HFFc6 (cell line): ENCODE measurements around the gene PRKCI. TPM values are rescaled to one million over a fixed set of nuclear protein-coding genes. Genes with fewer than 3 reads are reported as not detected.

Source experiments
- DNase-seq: peaks from one replicate; pipeline ENCODE4 v3.0.0-alpha.2; 2018
- H3K27ac Mint-ChIP-seq: 2 replicates; pipeline ENCODE4 v1.8.0; 2020; ENCODE audit warnings: mild to moderate bottlenecking, mixed read lengths
- H3K27me3 Mint-ChIP-seq: 2 replicates; pipeline ENCODE4 v1.8.0; 2021; ENCODE audit warnings: mild to moderate bottlenecking, moderate library complexity, mixed read lengths; ENCODE audit not compliant: insufficient read depth
- H3K36me3 Mint-ChIP-seq: 2 replicates; pipeline ENCODE4 v1.8.0; 2021; ENCODE audit warnings: low read depth, mixed read lengths
- H3K4me1 Mint-ChIP-seq: 2 replicates; pipeline ENCODE4 v1.8.0; 2020; ENCODE audit warnings: low read depth, mixed read lengths
- H3K4me3 Mint-ChIP-seq: 2 replicates; pipeline ENCODE4 v1.8.0; 2020; ENCODE audit warnings: mild to moderate bottlenecking, moderate library complexity, mixed read lengths
- H3K9me3 Mint-ChIP-seq: 2 replicates; pipeline ENCODE4 v1.8.0; 2020; ENCODE audit warnings: mild to moderate bottlenecking, mixed read lengths
- total RNA-seq, 6 experiments: library from RNA; stranded (reverse); fragmentation: NEBNext Ultra II Directional; extraction: Animal tissue kit (Norgen Biotek cat#: 25700); gene quantifications; 2 replicates in 1 of 6; 3 replicates in 5 of 6; pipeline ENCODE4 v1.2.3, GENCODE V29; 2021
- TF ChIP-seq, protein P1 (sequence below): fragments of 200-600 bp; sonication (generic); IDR thresholded peaks from 2 replicates; pipeline ENCODE4 v1.5.0; 2021; ENCODE audit warnings: antibody characterized with exemption, mild to moderate bottlenecking

Gene PRKCI
- total RNA-seq, 6 experiments from 2014 or later, result 24.9 to 32.5 (median 27.7) TPM

DNA sequence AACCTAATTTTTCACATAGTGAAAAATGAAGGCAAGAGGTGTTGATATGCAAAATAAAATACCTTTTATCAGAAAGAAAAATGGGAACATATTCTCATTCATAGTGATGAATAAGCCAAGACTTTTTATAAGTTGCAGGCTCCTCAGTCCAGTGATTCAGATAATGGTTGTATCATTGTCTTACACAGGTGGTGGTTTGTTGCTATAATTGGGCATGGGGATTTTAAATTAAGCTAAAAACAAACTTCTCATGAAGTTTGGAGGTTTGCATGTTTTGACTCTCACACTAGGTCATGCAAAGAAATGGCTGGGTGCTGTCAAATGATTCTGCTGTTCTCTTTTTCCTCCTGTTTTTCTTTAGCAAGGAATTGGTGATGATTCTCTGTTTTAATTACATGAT is 74.5 kb downstream of the PRKCI start:
- no peak overlapping the region for H3K4me3 Mint-ChIP-seq
- no peak for DNase-seq
- H3K9me3 Mint-ChIP-seq, result no peaks in the 10 kb centered on the region
- no peak overlapping the region for H3K27ac Mint-ChIP-seq
- H3K36me3 Mint-ChIP-seq, result peaks cover 6% of the 10 kb centered on the region; the same call in 1 of the 2 replicates
- H3K4me1 Mint-ChIP-seq, result no peaks in the 10 kb centered on the region
- TF ChIP-seq, protein P1, sequence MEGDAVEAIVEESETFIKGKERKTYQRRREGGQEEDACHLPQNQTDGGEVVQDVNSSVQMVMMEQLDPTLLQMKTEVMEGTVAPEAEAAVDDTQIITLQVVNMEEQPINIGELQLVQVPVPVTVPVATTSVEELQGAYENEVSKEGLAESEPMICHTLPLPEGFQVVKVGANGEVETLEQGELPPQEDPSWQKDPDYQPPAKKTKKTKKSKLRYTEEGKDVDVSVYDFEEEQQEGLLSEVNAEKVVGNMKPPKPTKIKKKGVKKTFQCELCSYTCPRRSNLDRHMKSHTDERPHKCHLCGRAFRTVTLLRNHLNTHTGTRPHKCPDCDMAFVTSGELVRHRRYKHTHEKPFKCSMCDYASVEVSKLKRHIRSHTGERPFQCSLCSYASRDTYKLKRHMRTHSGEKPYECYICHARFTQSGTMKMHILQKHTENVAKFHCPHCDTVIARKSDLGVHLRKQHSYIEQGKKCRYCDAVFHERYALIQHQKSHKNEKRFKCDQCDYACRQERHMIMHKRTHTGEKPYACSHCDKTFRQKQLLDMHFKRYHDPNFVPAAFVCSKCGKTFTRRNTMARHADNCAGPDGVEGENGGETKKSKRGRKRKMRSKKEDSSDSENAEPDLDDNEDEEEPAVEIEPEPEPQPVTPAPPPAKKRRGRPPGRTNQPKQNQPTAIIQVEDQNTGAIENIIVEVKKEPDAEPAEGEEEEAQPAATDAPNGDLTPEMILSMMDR, result no peak
- no peaks in the 10 kb centered on the region for H3K27me3 Mint-ChIP-seq

DNA sequence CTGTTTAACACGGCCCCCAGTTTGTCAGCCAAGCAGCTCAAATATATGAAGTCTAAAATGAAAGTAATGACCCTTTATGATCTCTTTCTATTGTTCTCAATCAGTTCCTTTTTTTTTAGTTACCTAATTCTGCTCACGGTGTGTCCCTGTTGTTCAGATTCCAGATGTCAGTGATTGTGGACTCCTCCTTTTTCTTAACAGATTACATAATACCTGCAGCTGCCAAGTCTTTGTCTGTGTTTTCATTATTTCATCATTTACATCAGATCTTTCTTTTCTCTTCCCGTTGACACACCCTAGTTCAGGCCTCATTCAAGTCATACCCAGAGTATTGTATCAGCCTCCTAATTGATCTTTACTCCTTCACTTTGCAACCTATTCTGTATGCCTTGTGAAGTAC is 79.2 kb downstream of the PRKCI start:
- Mint-ChIP-seq H3K9me3 (no peaks in the 10 kb centered on the region), H3K27me3 (no peaks in the 10 kb centered on the region), H3K4me3 (no peak overlapping the region), H3K27ac (no peak overlapping the region), H3K36me3 (peaks cover 6% of the 10 kb centered on the region; the same call in 1 of the 2 replicates), H3K4me1 (no peaks in the 10 kb centered on the region)
- no peak for DNase-seq
- TF ChIP-seq, protein P1, result no peak

DNA sequence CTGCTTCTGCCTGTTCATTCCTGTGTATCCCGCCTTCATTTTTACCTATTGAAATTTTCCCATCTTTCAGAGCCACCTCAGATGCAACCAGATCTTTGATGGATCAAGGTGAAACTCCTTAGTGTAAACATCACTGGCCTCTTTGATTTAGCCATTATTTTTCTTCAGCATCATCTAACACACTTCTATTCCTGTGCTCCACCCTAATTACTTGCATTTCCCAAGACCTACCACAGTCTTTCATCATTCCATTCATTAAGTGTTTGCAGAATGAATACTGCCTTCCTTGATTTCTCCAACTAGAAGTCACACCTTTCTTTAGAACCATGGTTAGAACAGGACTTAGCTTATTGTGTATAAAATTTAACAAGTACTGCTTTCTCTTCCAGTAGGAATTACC is 79.8 kb downstream of the PRKCI start:
- Mint-ChIP-seq H3K4me1 (no peaks in the 10 kb centered on the region), H3K9me3 (no peaks in the 10 kb centered on the region), H3K27me3 (no peaks in the 10 kb centered on the region), H3K4me3 (no peak overlapping the region), H3K36me3 (peaks cover 4% of the 10 kb centered on the region; the same call in 1 of the 2 replicates), H3K27ac (no peak overlapping the region)
- DNase-seq, result no peak
- TF ChIP-seq, protein P1, result no peak

DNA sequence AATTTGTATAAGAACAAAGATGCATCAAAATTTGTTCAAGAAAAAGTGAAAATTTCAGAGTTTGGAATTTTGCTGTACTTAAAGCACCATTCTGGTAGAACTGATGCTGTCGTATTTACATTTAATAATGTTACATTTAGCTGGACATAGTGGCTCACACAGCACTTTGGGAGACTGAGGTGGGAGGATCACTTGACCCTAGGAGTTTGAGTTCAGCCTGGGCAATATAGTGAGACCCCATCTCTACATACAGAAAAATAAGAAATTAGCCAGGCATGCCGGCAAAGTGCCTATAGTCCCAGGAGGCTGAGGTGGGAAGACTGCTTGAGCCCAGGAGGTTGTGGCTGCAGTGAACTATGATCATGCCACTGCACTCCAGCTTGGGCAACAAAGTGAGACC is 83.8 kb downstream of the PRKCI start:
- Mint-ChIP-seq H3K27me3 (no peaks in the 10 kb centered on the region), H3K9me3 (no peaks in the 10 kb centered on the region), H3K36me3 (no peaks in the 10 kb centered on the region; the same call in 1 of the 2 replicates), H3K4me1 (peaks cover 24% of the 10 kb centered on the region), H3K27ac (no peak overlapping the region), H3K4me3 (no peak overlapping the region)
- DNase-seq, result no peak
- TF ChIP-seq, protein P1, result no peak

DNA sequence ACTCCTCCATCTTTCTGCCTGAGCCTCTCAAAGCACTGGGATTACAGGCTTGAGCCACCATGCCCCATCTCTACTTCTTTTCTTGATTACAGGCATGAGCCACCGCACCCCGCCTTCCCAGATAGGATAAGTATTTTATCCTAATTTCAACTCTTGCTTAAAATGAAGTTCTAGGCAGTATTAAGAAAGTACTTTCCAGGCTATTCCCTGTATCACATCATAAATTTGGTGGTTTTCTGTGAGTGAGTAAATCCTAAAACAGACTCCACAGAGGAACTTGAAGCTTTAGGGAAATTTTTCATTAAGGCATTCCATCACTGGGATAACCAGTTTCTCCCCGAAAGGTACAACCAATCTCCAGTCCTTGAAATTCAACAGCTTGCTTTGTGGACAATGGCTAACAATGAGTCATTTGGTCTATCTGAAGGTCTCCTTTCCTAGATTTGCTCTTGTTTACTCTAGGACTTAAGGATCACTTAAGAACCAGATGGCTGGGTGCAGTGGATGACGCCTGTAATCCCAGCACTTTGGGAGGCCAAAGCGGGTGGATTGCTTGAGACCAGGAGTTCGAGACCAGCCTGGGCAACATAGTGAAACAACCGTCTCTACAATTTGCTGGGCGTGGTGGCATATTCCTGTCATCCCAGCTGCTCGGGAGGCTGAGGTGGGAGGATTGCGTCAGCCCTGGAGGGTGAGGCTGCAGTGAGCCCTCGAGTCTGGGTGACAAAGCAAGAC is 85.6 kb downstream of the PRKCI start:
- Mint-ChIP-seq H3K4me3 (no peak overlapping the region), H3K4me1 (peaks cover 24% of the 10 kb centered on the region), H3K27me3 (no peaks in the 10 kb centered on the region), H3K27ac (peak overlapping the region; percentile 44), H3K36me3 (no peaks in the 10 kb centered on the region; the same call in 1 of the 2 replicates), H3K9me3 (no peaks in the 10 kb centered on the region)
- TF ChIP-seq, protein P1, result no peak
- peak; percentile 36 for DNase-seq
